Measurements from ENCODE around the gene RAB31.
"Not testable (repeated sequence)": the region's sequence is repeated elsewhere in the genome, so short reads cannot be mapped to it uniquely, and the experiment has no call there.

RAB31 gene

DNA sequence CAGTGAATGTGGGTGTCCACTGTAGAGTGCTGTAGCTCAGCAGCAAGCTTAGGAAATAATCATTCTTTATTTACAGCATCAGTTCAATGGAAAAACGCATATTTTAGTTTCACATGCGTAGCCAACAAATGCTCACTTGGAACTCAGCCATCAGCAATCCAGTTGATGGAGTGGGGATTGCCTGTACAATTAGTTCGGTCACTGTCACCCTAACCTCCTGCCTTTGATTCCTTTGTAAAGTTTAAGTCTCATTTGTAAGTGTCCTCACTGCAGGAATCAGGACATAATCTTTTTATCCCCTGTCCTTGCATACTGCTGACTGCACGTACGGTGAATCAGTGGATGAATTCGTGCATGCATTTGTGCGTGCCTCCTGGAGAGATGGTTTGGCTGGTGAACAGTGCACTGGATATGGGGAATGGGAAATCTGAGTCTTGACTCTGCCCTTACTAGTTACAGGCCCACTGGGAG, 55.9 kb downstream of the RAB31 start:
- DNase-seq, result no peak

DNA sequence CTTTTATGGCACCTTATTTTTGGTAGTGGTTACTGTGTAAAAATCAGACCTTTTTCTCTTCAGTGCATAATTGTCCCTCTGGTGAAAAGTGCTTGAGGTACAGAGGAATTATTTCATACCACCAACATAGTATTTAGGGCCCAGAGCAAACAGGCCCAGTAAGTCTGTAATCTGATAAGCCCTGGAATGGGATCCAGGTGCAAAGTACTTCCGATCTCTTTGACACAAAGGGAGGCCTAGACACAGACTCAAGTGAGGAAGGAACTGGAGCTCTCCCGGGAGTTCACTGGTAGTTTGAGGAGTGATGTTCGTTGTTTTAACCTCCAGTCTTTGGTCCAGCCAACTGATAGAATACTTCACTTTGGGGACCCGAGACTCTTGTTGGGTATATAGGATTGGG, 57.4 kb downstream of the RAB31 start:
- DNase-seq, result no peak

DNA sequence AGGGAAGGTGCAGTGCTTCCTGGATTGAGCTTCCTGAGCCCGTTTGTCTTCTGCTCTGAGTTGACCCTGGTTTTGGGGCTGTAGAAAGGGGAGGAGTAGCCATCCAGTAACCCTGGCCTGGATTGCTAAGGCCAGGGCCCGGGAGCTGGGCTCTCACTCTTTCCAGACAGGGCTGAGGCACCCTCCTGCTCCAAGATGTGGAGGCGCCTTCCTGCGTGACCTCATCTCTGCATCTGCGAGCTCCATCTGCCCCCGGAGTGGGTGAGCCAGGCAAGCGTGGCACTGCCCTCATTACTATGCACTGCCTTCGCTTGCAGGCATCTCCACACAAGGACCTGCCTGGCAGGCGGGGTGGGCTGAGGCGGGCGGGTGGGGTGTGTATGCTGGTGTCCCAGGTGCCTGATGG, 58.0 kb downstream of the RAB31 start:
- no peak for DNase-seq

DNA sequence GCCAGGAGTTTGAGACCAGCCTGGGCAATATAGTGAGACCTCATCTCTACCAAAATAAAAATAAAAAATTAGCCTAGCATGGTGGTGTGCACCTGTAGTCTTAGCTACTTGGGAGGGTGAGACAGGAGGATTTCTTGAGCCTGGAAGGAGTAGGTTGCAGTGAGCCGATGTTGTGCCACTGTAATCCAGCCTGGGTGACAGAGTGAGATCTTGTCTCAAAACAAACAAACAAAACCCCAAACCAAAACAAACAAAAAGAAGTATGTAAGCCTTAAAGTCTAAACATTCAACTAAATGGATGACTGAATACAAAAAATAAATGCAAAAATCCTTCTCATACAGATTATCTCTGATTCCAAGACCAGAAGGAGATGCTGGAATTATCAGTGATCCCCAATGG, 58.6 kb downstream of the RAB31 start:
- no peak for DNase-seq

DNA sequence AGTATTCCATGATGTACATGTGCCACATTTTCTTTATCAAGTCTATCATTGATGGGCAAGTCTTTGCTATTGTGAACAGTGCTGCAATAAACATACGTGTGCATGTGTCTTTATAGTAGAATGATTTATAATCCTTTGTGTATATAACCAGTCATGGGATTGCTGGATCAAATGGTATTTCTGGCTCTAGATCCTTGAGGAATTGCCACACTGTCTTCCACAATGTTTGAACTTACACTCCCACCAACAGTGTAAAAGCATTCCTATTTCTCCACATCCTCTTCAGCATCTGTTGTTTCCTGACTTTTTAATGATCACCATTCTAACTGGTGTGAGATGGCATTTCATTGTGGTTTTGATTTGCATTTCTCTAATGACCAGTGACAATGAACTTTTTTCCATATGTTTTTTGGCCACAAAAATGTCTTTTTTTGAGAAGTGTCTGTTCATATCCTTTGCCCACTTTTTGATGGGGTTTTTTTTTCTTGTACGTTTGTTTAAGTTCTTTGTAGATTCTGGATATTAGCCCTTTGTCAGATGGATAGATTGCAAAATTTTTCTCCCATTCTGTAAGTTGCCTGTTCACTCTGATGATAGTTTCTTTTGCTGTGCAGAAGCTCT, 60.1 kb downstream of the RAB31 start:
- DNase-seq, result not testable (repeated sequence)

DNA sequence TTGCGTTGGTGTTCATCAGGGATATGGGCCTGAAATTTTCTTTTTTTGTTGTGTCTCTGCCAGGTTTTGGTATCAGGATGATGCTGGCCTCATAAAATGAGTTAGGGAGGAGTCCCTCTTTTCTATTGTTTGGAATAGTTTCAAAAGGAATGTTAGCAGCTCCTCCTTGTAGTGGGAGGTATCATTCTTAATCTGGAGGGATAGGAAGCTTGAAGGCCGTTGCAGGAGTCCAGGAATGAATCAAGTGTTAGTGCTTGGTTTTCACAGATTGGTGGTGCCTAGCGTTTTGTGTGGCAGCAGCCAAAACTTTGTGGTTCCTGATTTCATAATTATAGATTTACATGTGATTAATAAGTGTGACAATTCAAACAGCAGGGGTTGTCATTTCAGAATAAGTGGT, 62.0 kb downstream of the RAB31 start:
- DNase-seq, result not testable (repeated sequence)

DNA sequence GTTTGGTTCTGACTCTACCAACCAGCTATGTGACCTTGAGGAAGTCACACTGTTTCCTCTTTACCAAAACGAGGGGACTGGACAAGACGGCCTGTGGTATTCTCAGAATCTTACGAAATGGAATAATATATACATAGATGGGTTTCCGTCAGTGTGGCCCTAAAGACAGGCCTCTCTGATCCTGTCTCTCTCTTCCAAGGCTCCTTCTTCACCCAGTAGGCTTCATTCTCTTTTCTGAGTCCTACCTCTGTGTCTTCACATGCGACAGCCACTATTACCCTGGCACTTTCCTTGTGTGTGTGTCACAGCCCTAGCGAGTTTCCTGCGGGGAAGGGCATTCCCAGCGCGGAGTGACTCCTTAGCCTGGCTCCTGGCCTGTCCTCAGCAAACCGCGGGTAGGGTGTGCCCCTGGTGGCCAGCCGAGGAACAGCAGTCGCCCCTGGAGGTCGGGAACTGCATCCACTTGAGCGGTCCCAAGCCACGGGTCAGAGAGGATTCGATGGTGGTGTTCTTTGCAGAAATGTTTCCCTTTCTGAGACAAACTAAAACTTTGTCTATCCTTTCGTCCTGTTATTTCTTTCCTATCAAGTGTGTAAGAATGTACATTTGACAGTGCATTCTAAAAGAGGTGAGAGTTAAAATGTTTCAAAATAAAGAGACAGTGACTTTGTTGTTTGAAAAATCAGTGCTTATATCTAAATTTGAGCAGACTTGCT, 63.3 kb downstream of the RAB31 start:
- DNase-seq, result peak; percentile 61

DNA sequence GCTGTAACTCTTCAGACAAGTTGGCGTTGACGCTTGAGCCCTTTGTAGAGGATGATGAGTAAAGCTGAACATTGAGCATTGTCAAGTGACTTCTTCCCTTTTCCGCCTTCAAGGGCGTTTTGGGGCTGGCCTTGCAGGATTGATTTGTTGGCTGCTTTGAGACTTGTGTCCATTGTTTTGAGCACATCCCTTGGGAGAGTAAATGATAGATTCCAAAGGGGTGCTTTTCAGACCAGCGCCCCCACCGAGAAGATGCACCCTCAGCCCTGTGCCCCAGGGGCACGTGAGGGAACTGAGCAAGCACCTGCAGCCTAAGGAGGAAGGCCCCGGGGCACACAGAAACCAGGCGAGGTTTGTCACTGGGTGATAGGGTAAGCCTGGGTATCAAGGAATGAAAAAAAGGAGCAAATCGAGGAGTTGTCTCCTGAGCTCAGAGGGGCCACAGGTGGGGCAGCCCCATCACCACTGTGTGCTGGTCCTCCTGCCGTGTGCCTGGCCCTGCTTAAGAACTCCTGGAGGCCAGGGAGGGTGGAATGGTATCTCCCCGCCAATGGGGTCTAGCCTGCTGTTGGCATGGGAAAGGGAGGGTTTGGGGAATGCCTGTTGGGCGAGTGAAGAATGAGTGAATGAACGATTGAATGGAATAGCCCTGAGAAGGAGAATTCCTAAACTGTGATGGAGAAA, 64.0 kb downstream of the RAB31 start:
- DNase-seq, result no peak

DNA sequence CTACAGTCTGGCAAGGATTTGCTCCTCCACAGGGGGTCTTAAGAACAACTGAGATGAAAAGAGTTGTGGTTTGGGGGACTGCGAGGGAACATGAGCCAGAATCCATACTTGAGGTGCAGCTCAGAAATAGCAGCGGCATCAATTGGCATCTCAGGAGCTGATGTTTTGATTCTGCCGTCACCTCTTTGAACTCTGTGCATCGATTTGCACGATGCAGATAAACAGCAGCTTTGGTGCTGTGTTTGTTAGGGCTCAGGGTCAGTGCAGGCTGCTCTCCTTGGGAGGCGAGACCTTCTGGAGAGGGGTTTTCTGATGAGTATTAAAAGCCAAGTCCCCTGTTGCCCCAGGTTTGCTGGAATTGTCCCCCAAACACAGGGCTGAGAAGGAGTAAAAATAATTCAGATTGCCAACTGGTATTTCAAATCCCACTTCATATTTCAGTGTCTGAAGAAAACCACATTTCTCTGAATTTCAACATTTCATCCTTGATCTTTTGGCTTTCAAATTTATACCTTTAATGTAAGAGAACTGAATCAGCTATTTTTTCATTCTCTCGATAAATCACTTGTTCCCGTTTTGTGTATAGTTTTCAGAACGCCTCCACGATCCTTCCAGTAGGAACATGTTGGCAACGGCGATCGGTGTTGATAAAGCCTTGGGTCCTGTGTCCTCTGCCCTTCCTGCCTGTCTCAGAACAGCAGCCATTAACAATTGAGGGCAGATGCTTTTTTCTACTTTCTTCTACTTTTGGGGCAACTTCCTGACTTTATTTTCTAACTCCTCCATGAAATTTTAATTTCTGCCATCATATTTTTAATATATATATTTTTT, 65.0 kb downstream of the RAB31 start:
- no peak for DNase-seq

DNA sequence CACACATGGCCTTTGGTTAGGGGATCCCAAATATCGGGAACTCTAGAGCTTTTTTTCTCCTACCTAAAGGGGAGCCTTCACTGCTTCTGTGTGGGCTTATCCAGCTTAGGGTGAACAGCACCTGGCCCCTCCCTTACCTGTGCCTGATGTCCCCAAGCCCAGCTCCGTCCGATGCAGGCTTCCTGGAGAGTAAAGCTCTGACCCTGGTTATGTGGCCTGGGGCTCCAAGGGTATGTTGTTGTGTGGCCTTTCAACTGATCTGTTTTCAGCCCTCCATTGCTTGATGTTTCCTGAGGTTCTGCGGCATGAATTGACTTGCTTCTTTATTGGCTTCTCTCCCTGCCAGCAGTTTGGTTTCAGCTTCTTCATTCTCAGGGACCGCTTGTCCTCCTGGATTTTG, 66.0 kb downstream of the RAB31 start:
- DNase-seq, result no peak

DNA sequence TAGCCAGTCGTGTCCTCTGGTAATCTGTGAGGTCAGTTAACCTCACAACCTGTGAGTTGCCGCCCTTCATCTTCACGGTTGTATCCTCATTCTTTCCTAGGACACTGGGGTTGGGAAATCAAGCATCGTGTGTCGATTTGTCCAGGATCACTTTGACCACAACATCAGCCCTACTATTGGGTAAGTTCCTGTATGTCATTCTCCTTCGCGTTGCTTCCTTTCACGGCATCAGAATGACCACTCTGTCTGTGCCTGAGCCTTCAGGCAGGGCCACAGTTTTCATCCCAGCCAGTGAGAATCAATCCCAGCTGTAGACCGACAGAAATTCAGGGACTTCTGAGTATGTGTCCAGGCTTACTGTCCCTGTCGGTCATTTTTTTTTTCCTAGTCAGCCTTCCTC, 67.1 kb downstream of the RAB31 start:
- no peak for DNase-seq

DNA sequence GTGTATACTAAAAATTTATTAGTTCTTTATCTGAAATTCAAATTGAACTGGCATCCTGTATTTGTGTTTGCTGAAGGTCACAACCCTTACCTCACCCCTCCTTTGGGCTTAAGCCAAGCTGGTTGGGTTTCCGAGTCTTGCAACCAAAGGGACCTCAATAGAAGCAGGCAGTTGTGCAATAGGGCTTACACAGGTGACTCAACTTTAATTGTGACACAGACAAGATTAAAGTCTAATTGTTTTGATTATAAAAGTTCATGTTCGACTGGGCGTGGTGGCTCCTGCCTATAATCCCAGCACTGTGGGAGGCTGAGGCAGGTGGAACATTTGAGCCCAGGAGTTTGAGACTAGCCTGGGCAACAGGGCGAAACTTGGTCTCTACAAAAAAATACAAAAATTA, 71.5 kb downstream of the RAB31 start:
- no peak for DNase-seq

DNA sequence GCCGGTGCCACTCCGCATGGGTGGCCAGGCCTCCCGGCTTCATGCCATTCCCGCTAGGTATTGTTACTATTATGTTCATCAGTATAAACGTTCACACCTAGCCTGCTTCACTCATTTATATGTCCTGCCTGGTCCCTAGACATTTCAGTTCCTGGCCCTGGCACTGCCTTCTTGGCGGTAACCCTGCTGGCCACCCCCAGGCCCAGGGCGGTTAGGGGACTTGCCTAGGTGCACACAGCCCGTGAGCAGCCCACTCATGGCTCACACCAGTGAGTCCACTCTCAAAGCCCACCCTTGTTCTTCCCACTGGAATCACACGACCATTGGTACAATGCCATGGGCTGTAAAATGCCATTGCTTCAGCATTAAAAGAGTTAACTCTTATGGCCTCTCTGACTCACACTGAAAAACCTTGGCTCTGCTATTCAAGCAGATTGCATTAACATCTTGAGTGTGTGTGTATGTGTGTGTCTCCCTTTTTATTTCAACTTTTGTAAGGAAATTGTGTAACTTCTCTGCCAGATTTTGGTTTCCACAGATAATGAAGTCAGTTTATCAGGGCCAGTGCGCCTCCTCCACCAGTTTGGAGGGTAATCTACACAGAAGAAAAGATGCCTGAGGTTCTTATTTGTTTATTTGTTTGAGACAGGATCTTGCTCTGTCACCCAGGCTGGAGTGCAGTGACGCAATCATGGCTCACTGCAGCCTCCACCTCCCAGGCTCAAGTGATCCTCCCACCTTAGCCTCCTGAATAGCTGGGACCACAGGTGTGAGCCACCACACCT, 74.2 kb downstream of the RAB31 start:
- no peak for DNase-seq

DNA sequence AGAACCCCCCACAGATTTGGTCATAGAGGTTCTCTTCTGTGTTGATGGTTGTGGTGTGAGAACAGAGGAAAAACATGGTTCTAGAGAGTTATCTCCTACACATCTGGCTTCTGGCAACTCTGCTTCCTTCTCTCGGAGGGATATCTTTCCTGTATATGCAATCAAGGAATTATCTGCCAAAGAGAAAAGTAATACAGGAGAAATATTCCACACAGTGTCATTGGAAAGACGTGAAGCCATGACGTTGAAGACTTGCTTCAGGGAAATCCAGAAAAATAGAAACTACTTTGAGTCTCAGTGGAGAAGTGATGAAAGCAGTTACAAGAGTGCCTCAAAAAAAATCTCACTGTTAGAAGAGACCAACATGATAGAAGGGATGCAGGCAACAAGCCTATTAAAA, 78.5 kb downstream of the RAB31 start:
- DNase-seq, result no peak

DNA sequence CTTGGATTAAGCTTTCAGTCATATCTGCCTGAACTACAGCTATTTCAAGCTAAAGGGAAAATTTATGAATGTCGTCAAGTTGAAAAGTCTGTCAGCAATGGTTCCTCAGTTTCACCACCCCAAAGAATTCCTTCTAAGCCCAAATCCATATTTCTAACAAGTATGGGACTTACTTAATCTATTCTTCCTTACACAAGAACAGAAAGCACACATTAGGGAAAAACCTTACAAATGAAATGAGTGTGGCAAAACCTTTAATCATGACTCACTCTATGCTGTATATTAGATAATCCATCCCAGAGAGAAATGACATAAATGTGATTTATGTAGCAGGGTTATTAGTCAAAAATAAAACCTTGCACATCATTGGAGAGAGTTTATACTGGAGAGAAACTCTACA, 78.9 kb downstream of the RAB31 start:
- no peak for DNase-seq

DNA sequence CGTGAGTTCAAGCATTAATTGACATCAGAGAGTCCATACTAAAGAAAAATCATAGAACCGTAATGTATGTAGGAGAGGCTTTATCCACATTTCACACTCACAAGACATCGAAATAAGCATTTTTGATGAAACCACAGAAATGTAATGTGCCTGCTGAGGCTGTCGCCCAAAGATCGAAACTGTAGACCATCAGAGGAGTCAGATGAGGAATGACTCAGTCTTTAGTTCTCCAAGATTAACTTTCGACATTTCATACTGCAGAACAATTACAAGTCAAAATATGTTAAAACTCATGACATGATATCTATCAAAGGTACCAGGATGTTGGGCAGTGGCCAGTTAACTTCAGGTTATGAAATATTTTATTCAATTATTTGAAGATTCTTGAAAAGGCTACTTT, 79.6 kb downstream of the RAB31 start:
- no peak for DNase-seq

DNA sequence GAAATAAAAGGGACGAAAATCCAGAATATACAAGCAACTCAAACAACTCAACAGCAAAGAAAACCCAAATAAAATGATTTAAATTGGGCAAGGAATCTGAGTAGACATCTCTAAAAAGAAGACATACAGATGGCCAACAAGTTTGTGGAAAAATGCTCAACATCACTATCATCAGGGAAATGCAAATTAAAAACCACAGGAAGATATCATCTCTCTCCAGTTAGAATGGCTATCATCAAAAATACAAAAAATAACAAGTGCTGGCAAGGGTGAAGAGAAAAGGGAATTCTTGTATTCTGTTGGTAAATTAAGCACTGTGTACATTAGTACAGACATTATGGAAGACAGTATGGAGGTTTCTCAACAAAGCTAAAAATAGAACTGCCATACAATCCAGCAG, 80.0 kb downstream of the RAB31 start:
- no peak for DNase-seq

DNA sequence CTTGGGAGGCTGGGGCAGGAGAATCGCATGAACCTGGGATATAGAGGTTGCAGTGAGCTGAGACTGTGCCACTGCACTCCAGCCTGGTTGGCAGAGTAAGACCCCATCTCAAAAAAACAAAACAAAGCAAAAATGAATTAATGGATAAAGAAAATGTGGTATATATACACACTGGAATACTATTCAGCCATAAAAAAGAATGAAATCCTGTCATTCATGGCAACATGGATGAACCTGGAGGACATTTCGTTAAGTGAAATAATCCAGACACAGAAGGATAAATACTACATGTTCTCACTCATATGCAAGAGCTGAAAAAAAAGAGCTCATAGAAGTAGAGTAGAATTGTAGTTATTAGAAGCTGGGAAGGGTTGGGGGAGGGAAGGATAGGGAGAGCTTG, 80.8 kb downstream of the RAB31 start:
- no peak for DNase-seq

DNA sequence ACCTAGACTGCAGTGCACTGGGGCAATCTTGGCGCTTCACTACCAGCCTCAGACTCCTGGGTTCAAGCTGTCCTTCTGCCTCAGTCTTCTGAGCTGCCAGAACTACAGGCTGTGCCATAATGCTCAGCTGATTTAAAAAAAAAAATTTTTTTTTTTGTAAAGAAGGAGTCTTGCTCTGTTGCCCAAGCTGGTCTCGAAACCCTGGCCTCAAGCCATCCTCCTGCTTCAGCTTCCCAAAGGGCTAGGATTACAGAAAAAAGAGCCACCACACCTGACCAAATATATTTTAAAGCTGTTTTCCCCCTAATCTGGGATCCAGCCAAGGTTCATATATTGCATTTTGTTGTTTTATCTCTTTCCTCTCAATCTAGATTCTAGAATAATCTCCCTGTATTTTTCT, 82.2 kb downstream of the RAB31 start:
- DNase-seq, result no peak

DNA sequence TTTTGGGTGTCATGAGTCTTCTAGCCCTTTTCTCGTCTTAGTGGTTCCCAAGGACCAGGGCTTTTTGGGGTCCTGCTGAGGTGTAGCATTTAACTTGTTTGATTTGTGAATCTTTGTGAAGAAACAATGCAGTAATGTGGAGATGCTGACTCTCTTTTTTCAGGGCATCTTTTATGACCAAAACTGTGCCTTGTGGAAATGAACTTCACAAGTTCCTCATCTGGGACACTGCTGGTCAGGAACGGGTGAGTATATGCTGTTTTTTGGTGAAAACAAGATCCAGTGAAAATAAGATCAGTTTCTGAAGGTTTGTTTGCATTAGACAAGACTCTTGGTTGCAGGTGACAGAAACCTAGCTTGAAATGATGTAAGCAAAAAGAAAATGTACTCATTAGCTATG, 83.9 kb downstream of the RAB31 start:
- DNase-seq, result no peak

DNA sequence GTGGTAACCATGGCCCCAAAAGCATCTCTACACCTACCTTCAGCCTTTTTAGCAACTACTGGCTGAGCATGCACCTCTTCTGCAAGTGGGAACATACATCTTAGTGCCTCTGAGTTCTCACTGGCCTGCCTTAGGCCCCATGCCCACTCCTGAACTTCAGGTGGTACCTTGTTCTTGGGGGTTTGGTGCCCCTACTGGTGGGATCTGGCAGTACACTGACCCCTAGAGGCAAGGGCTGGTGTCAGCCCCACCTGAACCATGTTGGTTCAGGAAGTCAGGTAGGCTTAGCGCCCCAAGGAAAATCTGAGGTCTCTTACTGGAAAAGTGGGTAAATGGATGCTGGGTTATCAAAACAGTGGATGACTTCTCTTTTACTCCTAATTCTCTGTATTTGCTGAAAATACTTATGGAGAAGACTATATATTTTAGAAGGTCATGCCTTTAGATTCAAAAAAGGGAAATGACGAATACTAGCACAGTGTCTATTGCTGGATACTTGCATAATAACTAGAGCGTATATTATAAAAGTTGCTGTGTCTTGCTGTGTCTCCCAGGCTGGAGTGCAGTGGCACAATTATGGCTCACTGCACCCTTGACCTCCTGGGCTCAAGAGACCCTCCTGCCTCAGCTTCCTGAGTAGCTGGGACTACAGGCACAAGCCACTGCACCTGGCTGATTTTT, 84.6 kb downstream of the RAB31 start:
- peak; percentile 38 for DNase-seq

DNA sequence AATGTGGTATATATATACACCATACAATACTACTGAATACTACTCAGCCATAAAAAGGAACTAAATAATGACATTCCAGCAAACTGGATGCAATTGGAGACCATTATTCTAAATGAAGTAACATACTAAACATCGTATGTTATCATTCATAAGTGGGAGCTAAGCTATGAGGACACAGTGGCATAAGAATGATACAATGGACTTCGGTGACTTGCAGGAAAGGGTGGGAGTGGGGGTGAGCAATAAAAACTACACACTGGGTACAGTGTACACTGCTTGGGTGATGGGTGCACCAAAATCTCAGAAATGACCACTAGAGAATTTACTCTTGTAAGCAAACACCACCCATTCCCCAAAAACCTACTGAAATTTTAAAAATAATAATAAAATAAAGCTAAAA, 87.9 kb downstream of the RAB31 start:
- no peak for DNase-seq
